ENCODE data around the gene MAPK1. TPM values are rescaled to one million over a fixed set of nuclear protein-coding genes. Genes with fewer than 3 reads are reported as not detected.
"Not testable (repeated sequence)": the region's sequence is repeated elsewhere in the genome, so short reads cannot be mapped to it uniquely, and the experiment has no call there.

The MAPK1 gene
- total RNA-seq, 1 donor from 2014 or later = 148 TPM

DNA sequence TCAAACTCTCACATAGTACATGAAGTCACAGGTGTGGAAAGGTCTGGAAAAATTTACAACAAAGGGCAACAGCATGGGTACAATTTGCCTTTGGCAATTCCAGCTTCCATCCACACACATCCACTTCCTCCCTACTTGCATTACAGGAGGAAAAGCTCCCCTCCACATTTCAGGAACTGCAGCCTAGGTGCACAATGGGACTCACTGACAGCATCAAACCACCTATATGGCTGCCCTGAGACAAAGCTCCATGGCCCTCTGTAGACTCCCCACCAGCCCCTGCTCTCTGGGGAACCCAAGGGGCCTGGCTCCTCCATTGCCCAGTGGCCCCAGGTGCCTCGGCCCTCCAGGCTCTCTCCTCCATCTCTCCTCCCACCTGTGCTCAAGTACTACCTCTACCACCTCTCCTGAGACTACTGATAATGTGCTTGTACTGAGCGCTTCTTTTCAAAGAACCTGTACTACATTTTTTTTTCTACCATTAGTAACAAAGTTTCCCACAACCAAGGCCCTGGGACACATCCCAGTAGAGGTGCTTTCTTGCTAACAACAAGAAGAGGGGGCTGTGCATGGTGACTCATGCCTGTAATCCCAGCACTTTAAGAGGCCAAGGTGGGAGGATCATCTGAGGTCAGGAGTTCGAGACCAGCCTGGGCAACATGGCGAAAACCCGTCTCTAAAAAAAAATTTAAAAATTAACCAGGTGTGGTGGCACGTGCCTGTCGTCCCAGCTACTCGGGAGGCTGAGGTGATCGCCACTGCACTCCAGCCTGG is 136.7 kb downstream of the MAPK1 start:
- Mint-ChIP-seq H3K36me3 (ENCODE audit: low read depth, unreplicated experiment) (no peaks in the 10 kb centered on the region), H3K9me3 (ENCODE audit: unreplicated experiment) (no peaks in the 10 kb centered on the region), H3K27ac (ENCODE audit: unreplicated experiment) (no peak overlapping the region), H3K27me3 (ENCODE audit: low read depth, unreplicated experiment) (peaks cover 18% of the 10 kb centered on the region), H3K4me3 (ENCODE audit: unreplicated experiment) (no peak overlapping the region), H3K4me1 (ENCODE audit: low read depth, unreplicated experiment) (no peaks in the 10 kb centered on the region)
- no peaks in the 10 kb centered on the region for H3K27me3 ChIP-seq (ENCODE audit: insufficient read depth, low read length)
- no peaks in the 10 kb centered on the region for H3K4me1 ChIP-seq (ENCODE audit: insufficient read depth, low read length)
- no peaks in the 10 kb centered on the region for H3K9me3 ChIP-seq (ENCODE audit: insufficient read depth, low read depth, low read length)
- no peak overlapping the region for H3K4me2 ChIP-seq (ENCODE audit: low read length)
- no peaks in the 10 kb centered on the region for H3K79me2 ChIP-seq (ENCODE audit: insufficient read depth, low read length)
- FAIRE-seq (no peak), DNase-seq (ENCODE audit: low read depth) (no peak)
- no peak overlapping the region for H3K4me3 ChIP-seq (ENCODE audit: insufficient read depth, low read depth, low read length)
- no peak overlapping the region for H2AFZ ChIP-seq (ENCODE audit: low read depth, low read length)
- no peaks in the 10 kb centered on the region for H3K36me3 ChIP-seq (ENCODE audit: insufficient read depth, low read length)
- no peak overlapping the region for H3K27ac ChIP-seq (ENCODE audit: low read depth, low read length)
- TF ChIP-seq, protein P1, sequence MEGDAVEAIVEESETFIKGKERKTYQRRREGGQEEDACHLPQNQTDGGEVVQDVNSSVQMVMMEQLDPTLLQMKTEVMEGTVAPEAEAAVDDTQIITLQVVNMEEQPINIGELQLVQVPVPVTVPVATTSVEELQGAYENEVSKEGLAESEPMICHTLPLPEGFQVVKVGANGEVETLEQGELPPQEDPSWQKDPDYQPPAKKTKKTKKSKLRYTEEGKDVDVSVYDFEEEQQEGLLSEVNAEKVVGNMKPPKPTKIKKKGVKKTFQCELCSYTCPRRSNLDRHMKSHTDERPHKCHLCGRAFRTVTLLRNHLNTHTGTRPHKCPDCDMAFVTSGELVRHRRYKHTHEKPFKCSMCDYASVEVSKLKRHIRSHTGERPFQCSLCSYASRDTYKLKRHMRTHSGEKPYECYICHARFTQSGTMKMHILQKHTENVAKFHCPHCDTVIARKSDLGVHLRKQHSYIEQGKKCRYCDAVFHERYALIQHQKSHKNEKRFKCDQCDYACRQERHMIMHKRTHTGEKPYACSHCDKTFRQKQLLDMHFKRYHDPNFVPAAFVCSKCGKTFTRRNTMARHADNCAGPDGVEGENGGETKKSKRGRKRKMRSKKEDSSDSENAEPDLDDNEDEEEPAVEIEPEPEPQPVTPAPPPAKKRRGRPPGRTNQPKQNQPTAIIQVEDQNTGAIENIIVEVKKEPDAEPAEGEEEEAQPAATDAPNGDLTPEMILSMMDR (IDR thresholded peaks at IDR 0.05; ENCODE audit: insufficient read depth, low read depth, low read length) = no peak
- no peak for TF ChIP-seq EZH2 (IDR thresholded peaks at IDR 0.05; ENCODE audit: insufficient read depth, low read length)
- no peak overlapping the region for H3K9ac ChIP-seq (ENCODE audit: low read length)
- H4K20me1 ChIP-seq (ENCODE audit: insufficient read depth, low read length) = no peaks in the 10 kb centered on the region

DNA sequence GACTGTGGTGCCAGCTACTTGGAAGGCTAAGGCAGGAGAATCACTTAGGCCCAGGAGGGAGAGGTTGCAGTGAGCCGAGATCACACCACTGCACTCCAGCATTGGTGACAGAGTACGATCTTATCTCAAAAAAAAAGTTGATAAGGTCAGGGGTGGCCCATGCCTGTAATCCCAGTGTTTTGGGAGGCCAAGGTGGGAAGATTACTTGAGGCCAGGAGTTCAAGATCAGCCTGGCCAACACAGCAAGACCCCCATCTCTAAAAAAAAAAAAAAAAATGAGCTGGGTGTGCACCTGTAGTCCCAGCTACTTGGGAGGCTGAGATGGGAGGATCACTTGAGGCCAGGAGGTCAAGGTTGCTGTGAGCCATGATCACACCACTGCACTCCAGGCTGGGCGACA is 138.3 kb downstream of the MAPK1 start:
- not testable (repeated sequence) for H3K4me3 ChIP-seq (ENCODE audit: insufficient read depth, low read depth, low read length); H3K4me3 Mint-ChIP-seq (ENCODE audit: unreplicated experiment); H3K9me3 ChIP-seq (ENCODE audit: insufficient read depth, low read depth, low read length); DNase-seq (ENCODE audit: low read depth); H3K27ac Mint-ChIP-seq (ENCODE audit: unreplicated experiment); H3K9ac ChIP-seq (ENCODE audit: low read length); H3K27me3 ChIP-seq (ENCODE audit: insufficient read depth, low read length); H3K4me2 ChIP-seq (ENCODE audit: low read length); FAIRE-seq; H3K36me3 Mint-ChIP-seq (ENCODE audit: low read depth, unreplicated experiment); H2AFZ ChIP-seq (ENCODE audit: low read depth, low read length); H3K79me2 ChIP-seq (ENCODE audit: insufficient read depth, low read length); H3K27ac ChIP-seq (ENCODE audit: low read depth, low read length); H4K20me1 ChIP-seq (ENCODE audit: insufficient read depth, low read length); H3K36me3 ChIP-seq (ENCODE audit: insufficient read depth, low read length); H3K9me3 Mint-ChIP-seq (ENCODE audit: unreplicated experiment); H3K4me1 Mint-ChIP-seq (ENCODE audit: low read depth, unreplicated experiment); H3K4me1 ChIP-seq (ENCODE audit: insufficient read depth, low read length)
- peaks cover 17% of the 10 kb centered on the region for H3K27me3 Mint-ChIP-seq (ENCODE audit: low read depth, unreplicated experiment)

DNA sequence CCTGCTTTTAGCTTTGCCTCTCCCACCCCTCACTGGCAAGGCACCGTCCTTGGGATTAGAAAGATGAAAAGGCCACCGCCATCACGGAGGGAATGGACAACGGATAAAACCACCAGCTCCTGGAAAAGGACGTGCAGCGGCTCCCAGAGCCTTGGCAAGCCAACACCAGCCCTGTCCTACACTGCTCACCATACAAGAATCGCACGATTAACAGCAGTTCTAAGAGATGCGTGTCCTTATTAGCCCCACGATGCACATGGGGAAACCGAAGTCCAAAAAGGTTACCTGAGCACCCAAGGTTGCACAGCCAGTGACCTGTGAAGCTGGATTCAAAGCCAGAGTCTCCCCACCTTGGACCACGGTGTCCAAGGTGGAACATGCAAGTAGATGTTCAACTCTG is 139.2 kb downstream of the MAPK1 start:
- H3K27ac ChIP-seq (ENCODE audit: low read depth, low read length) = no peak overlapping the region
- no peak overlapping the region for H3K27ac Mint-ChIP-seq (ENCODE audit: unreplicated experiment)
- H3K27me3 ChIP-seq (ENCODE audit: insufficient read depth, low read length) = no peaks in the 10 kb centered on the region
- no peaks in the 10 kb centered on the region for H4K20me1 ChIP-seq (ENCODE audit: insufficient read depth, low read length)
- H3K4me1 Mint-ChIP-seq (ENCODE audit: low read depth, unreplicated experiment) = no peaks in the 10 kb centered on the region
- no peak overlapping the region for H2AFZ ChIP-seq (ENCODE audit: low read depth, low read length)
- H3K4me2 ChIP-seq (ENCODE audit: low read length) = no peak overlapping the region
- H3K9me3 ChIP-seq (ENCODE audit: insufficient read depth, low read depth, low read length) = no peaks in the 10 kb centered on the region
- H3K36me3 Mint-ChIP-seq (ENCODE audit: low read depth, unreplicated experiment) = no peaks in the 10 kb centered on the region
- FAIRE-seq (no peak), DNase-seq (ENCODE audit: low read depth) (no peak)
- no peak overlapping the region for H3K4me3 ChIP-seq (ENCODE audit: insufficient read depth, low read depth, low read length)
- H3K9ac ChIP-seq (ENCODE audit: low read length) = no peak overlapping the region
- H3K27me3 Mint-ChIP-seq (ENCODE audit: low read depth, unreplicated experiment) = peaks cover 8% of the 10 kb centered on the region
- H3K9me3 Mint-ChIP-seq (ENCODE audit: unreplicated experiment) = no peaks in the 10 kb centered on the region
- TF ChIP-seq, protein P1 (IDR thresholded peaks at IDR 0.05; ENCODE audit: insufficient read depth, low read depth, low read length) = no peak
- no peak for TF ChIP-seq EZH2 (IDR thresholded peaks at IDR 0.05; ENCODE audit: insufficient read depth, low read length)
- no peaks in the 10 kb centered on the region for H3K4me1 ChIP-seq (ENCODE audit: insufficient read depth, low read length)
- H3K79me2 ChIP-seq (ENCODE audit: insufficient read depth, low read length) = no peaks in the 10 kb centered on the region
- no peaks in the 10 kb centered on the region for H3K36me3 ChIP-seq (ENCODE audit: insufficient read depth, low read length)
- no peak overlapping the region for H3K4me3 Mint-ChIP-seq (ENCODE audit: unreplicated experiment)
